GM21717 (cell line): ENCODE measurements around the gene ITGAL.
"Not testable (repeated sequence)": the region's sequence is repeated elsewhere in the genome, so short reads cannot be mapped to it uniquely, and the experiment has no call there.

Experiments used
- ATAC-seq: cut with Tn5 transposase; IDR thresholded peaks from one replicate; pipeline ENCODE4 v1.9.1; 2021; ENCODE audit warnings: mild to moderate bottlenecking, moderate library complexity; ENCODE audit not compliant: unreplicated experiment

Gene ITGAL

GRCh38 chr16:30457743-30458560 lies 14.6 kb upstream of the ITGAL start:
- ATAC-seq: no peak

- peak; percentile 73 for ATAC-seq
Observed at GRCh38 chr16:30458561-30459394, 13.8 kb upstream of the ITGAL start.

GRCh38 chr16:30459456-30459855 lies 13.1 kb upstream of the ITGAL start:
- no peak for ATAC-seq

- ATAC-seq: not testable (repeated sequence)
Observed at GRCh38 chr16:30461426-30461825, 11.1 kb upstream of the ITGAL start.

GRCh38 chr16:30464078-30464477 lies 8.5 kb upstream of the ITGAL start:
- no peak for ATAC-seq

GRCh38 chr16:30470170-30470512 lies 2.4 kb upstream of the ITGAL start:
- ATAC-seq: no peak

GRCh38 chr16:30470632-30470995 lies 1.9 kb upstream of the ITGAL start:
- no peak for ATAC-seq

GRCh38 chr16:30473231-30474073 lies 910 bp downstream of the ITGAL start:
- ATAC-seq: no peak

- no peak for ATAC-seq
Observed at GRCh38 chr16:30474074-30474452, 1.5 kb downstream of the ITGAL start.

GRCh38 chr16:30474684-30475083 lies 2.1 kb downstream of the ITGAL start:
- no peak for ATAC-seq

- ATAC-seq: no peak
Observed at GRCh38 chr16:30476991-30477390, 4.4 kb downstream of the ITGAL start.

GRCh38 chr16:30477773-30478172 lies 5.2 kb downstream of the ITGAL start:
- not testable (repeated sequence) for ATAC-seq

- ATAC-seq: no peak
Observed at GRCh38 chr16:30478766-30479478, 6.4 kb downstream of the ITGAL start.

- ATAC-seq: no peak
Observed at GRCh38 chr16:30481381-30481780, 8.8 kb downstream of the ITGAL start.

- no peak for ATAC-seq
Observed at GRCh38 chr16:30482366-30482765, 9.8 kb downstream of the ITGAL start.

GRCh38 chr16:30484887-30485286 lies 12.3 kb downstream of the ITGAL start:
- ATAC-seq: no peak

GRCh38 chr16:30485818-30486436 lies 13.4 kb downstream of the ITGAL start:
- no peak for ATAC-seq

- ATAC-seq: no peak
Observed at GRCh38 chr16:30488764-30489605, 16.4 kb downstream of the ITGAL start.

GRCh38 chr16:30490210-30490609 lies 17.7 kb downstream of the ITGAL start:
- no peak for ATAC-seq
